ENCODE measurements around the gene SERF1A. TPM values are rescaled to one million over a fixed set of nuclear protein-coding genes. Genes with fewer than 3 reads are reported as not detected.
"Not testable (repeated sequence)": the region's sequence is repeated elsewhere in the genome, so short reads cannot be mapped to it uniquely, and the experiment has no call there.

SERF1A gene
- 7.6 TPM for total RNA-seq

DNA sequence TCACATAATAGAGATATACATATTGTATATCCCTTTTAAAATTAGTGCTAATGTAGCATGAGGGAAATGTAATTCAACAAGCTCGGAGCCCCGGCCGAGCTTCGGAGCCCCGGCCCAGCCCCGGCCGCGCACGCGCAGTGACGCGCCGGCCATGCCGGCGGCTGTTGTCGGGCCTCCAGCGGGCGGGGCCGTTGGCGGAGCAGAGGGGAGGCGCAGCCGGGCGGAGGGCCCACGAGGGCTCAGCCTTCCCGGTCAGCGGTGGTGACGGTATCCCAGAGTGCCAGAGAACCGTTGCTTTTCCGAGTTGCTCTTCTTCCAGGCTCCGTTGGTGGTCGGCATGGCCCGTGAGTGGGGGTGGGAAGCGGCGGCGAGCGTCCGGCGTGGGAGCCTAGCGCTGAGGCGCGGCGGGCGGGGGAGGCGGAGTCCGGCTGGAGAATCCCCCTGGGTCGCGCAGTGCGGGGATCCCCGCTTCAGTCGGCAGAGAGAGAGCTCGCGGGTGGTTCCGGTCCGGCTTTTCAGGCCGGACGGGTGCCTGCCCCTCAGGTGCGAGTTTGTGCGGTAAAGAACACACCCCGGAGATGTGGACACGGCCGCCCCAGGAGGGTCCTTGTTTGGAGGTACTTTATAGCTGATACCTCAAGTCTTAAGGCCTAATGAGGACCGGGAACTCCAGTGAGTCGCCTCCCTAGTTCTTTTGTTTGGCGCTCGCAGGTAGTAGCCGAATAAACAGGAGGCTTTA lies at the start of gene SERF1A:
Gene SERF1A, plus strand, starts transcription at position 137 of the 739 bp plus-strand sequence. Its CDS starts 201 bp downstream, at position 338.
- intact Hi-C loops (cut with DNase I); H3K27me3 ChIP-seq; H3K36me3 ChIP-seq; DNase-seq (ENCODE audit: extremely low spot score in 2 of 2); H3K4me3 ChIP-seq; H3K9me3 ChIP-seq; H3K4me1 ChIP-seq; H3K27ac ChIP-seq: not testable (repeated sequence)

DNA sequence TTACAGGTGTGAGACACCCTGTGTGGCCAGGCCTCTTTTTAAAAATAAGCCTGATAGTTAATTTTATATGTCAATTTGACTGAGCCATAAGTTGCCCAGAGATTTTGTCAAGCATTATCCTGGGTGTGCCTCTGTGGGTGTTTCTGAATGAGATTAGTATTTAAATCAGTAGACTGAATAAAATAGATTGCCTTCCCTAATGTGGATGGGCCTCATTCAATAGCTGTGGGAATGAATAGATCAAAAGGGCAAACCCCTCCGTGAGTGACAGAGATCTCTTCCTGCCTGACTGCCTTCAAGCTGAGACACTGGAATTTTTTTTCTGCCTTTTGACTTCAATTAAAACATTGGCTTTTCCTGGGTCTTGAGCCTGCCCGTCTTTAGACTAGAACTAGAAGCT lies 33.7 kb upstream of the SERF1A start:
- H3K27me3 ChIP-seq; DNase-seq (ENCODE audit: extremely low spot score in 2 of 2); H3K36me3 ChIP-seq; H3K4me1 ChIP-seq; H3K9me3 ChIP-seq; H3K27ac ChIP-seq; intact Hi-C loops (cut with DNase I); H3K4me3 ChIP-seq: not testable (repeated sequence)

DNA sequence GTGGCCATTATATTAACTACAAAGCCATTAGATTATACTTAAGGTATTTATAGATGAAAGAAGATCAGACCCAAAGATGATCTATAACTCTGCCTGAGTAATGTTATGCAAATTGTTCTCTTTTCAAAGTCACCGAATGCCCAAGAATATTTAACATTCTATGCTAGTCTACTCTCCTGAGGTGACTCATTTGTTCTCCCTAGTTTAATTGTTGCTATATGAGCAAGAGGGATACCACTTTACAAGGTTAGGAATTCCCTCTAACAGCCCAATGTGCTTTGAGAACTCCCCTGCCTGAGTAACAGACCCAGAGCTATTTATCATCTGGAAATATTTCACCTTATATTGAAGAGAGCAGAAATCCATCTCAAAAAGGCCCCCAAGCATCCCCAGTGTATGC lies 29.8 kb upstream of the SERF1A start:
- intact Hi-C loops (cut with DNase I); H3K27ac ChIP-seq; DNase-seq (ENCODE audit: extremely low spot score in 2 of 2): not testable (repeated sequence)

DNA sequence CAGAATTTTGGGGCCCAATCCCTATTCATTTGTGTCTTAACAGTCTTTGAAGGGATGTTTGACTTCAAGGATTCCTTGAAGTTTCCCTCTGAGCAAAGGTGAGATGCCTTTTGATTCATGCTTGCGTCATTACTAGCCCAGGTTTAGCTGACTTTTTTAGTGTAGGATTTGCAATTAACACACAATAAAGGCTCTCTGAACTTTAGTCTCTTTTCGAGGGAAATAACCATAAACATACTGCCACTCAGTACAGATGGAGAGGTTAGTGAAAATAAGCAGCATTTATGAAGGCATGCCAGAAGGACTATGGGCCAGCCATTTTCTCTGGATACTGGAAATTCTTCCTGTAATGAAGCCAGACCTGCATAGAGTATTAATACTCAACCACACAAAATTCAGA lies 4.4 kb upstream of the SERF1A start:
- H3K9me3 ChIP-seq; DNase-seq (ENCODE audit: extremely low spot score in 2 of 2); H3K4me3 ChIP-seq; H3K27me3 ChIP-seq; H3K4me1 ChIP-seq; H3K27ac ChIP-seq; intact Hi-C loops (cut with DNase I); H3K36me3 ChIP-seq: not testable (repeated sequence)

More for the DNA sequence above, 29.8 kb upstream of the SERF1A start:
- H3K4me3 ChIP-seq, H3K36me3 ChIP-seq, H3K4me1 ChIP-seq, H3K27me3 ChIP-seq, H3K9me3 ChIP-seq: not testable (repeated sequence)

DNA sequence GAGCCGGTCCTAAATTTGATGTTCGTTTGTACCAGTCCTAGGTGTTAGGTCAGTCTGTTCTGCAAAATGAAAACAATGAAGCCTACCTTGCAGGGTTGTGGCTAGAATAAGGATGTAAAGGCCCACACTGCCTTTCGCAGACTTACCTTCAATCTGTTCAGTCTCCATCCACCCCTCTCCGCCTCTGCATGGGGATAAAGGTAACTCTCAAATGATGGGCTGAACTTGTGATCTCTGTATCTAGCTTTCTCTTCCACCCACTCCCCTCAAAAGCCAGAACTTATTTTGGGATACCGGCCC lies 753 bp downstream of the SERF1A start:
- intact Hi-C loops (cut with DNase I); H3K27ac ChIP-seq: not testable (repeated sequence)

DNA sequence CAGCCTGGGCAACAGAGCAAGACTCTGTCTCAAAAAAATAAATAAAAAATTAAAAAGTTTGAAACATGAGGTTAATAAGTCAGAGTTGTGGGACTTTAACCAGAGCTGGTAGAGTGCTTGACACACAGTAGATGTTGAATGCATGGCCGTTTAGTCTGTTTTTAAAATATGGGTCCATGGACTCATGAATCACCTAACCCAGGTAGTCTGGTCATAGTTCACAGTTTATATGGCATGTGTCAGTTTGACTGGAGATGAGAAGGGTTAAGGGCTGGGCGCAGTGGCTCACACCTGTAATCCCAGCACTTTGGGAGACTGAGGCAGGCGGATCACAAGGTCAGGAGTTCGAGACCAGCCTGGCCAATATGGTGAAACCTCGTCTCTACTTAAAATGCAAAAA lies 6.2 kb downstream of the SERF1A start:
- intact Hi-C loops (cut with DNase I); DNase-seq (ENCODE audit: extremely low spot score in 2 of 2); H3K9me3 ChIP-seq; H3K27ac ChIP-seq; H3K27me3 ChIP-seq; H3K4me1 ChIP-seq; H3K36me3 ChIP-seq; H3K4me3 ChIP-seq: not testable (repeated sequence)

More for the DNA sequence above, 753 bp downstream of the SERF1A start:
- H3K36me3 ChIP-seq; H3K27me3 ChIP-seq; H3K4me3 ChIP-seq; DNase-seq (ENCODE audit: extremely low spot score in 2 of 2); H3K9me3 ChIP-seq; H3K4me1 ChIP-seq: not testable (repeated sequence)

DNA sequence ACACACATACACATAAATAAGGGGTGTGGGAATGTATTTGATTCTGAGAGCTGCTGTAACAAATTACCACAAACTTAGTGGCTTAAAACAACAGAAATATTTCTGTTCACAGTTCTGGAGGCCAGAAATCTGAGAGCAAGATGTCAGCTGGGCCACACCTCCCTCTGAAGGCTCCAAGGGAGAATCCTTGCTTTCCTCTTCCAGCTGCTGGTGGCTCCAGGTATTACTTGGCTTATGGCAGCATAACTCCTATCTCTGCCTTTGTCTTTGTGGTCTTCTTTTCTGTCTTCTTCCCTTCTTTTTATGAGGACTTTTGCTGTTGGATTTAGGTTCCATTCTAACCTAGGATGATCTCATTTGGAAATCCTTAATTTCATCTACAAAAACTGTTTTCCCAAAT lies 16.4 kb downstream of the SERF1A start:
- H3K4me3 ChIP-seq; intact Hi-C loops (cut with DNase I): not testable (repeated sequence)

DNA sequence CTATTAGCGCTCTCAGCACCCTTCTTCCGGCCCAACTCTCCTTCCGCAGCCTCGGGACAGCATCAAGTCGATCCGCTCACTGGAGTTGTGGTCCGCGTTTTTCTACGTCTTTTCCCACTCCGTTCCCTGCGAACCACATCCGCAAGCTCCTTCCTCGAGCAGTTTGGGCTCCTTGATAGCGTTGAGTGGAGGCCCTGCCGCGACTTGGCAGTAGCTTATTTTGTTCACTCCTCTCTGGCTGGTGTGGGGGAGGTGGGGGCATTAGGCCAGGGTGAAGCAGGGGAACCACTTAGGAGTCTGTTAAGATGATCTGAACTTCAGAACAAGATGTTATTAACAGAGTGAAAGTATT lies 24.7 kb downstream of the SERF1A start:
- H3K36me3 ChIP-seq; intact Hi-C loops (cut with DNase I); H3K27ac ChIP-seq; H3K4me3 ChIP-seq; DNase-seq (ENCODE audit: extremely low spot score in 2 of 2); H3K9me3 ChIP-seq; H3K27me3 ChIP-seq; H3K4me1 ChIP-seq: not testable (repeated sequence)

More for the DNA sequence above, 16.4 kb downstream of the SERF1A start:
- DNase-seq (ENCODE audit: extremely low spot score in 2 of 2); H3K4me1 ChIP-seq; H3K36me3 ChIP-seq; H3K27me3 ChIP-seq; H3K27ac ChIP-seq; H3K9me3 ChIP-seq: not testable (repeated sequence)

DNA sequence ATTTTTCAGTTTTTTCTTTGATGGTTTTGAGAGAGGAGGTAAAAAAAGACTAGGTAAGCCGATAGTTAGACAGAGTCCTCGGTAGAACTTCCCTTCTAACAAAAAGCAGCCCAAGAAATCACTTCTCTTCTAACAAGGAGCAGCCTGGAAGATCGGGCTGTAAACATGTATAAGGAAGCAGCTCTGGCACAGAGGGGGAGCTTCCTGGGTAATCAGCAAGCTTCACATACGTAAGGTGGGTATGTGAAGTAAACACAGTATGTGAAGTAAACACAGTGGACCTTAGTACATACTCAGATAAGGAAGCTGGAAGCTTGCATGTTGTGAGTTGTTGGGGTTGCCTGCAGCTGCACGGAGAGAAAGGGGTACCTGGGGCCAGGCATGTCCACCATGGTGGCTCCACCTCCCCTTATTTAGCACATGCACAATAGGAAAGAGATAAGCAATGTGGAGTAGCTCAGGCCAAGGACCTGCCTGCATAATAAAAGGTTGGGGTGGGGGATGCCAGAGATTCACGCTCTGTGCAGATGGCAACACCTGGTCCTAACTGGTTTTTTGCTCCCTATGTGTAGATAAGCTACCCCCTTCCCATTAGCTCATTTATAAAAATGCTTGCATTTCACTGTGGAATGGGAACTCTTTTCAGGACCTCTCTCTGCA lies 31.4 kb downstream of the SERF1A start:
- H3K27ac ChIP-seq; H3K4me3 ChIP-seq; H3K36me3 ChIP-seq; H3K9me3 ChIP-seq; H3K27me3 ChIP-seq; intact Hi-C loops (cut with DNase I); DNase-seq (ENCODE audit: extremely low spot score in 2 of 2); H3K4me1 ChIP-seq: not testable (repeated sequence)

DNA sequence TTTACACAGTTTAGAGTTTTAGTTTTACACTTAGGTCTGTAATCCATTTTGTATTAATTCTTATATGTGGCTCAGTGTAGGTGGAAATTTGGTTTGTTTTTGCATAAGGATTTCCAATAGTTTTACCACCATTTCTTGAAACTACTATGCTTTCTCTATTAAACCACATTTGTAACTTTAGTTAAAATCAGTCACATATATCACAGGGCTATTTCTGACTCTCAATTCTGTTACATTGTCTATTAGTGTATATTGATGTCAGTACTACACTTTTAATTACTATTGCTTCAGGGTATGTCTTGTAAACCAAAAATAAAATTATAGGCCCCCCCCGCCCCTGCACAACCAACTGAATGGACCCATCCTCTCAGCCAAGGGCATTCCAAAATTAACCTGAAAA lies 32.1 kb downstream of the SERF1A start:
- intact Hi-C loops (cut with DNase I); H3K27ac ChIP-seq; H3K4me1 ChIP-seq; H3K4me3 ChIP-seq; H3K27me3 ChIP-seq; DNase-seq (ENCODE audit: extremely low spot score in 2 of 2); H3K9me3 ChIP-seq; H3K36me3 ChIP-seq: not testable (repeated sequence)

DNA sequence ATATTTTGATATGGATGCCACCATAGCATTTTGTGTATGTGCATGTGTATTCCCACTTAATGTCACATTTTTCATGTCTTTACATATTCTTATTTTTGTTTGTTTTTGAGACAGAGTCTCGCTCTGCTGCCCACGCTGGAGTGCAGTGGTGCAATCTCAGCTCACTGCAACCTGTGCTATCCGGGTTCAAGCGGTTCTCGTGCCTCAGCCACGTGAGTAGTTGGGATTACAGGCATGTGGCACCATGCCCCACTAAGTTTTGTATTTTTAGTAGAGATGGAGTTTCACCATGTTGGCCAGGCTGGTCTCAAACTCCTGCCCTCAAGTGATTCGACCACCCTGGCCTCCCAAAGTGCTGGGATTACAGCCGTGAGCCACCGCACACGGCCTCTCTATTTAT lies 52.6 kb downstream of the SERF1A start:
- DNase-seq (ENCODE audit: extremely low spot score in 2 of 2); H3K4me3 ChIP-seq; H3K36me3 ChIP-seq; H3K9me3 ChIP-seq; intact Hi-C loops (cut with DNase I); H3K27me3 ChIP-seq; H3K4me1 ChIP-seq; H3K27ac ChIP-seq: not testable (repeated sequence)

Small RNAs within 50 kb of the gene (small RNA-seq; reads per million reads assigned to genes)
- gene CDH12P1, result not detected

Other genes starting within 250 kb of the SERF1A start
- gene SMN1, start 24.4 kb downstream of the SERF1A start, total RNA-seq, result 21.4 TPM
- 22.8 TPM for gene NAIP, start 124.7 kb downstream of the SERF1A start, total RNA-seq
- 10.8 TPM for gene GTF2H2, start 167.0 kb downstream of the SERF1A start, total RNA-seq